ENCODE data around the gene TM4SF18. TPM values are rescaled to one million over a fixed set of nuclear protein-coding genes. Genes with fewer than 3 reads are reported as not detected.

The TM4SF18 gene
- total RNA-seq, 2 experiments from 2014 or later = not detected

- BruUV-seq (replicated peaks) = no TSS peak
- Histone ChIP-seq H3K4me3 (ENCODE audit: low read depth, low read length, poor library complexity, severe bottlenecking) (no peak overlapping the region), H3K79me2 (ENCODE audit: insufficient read depth, low read depth, low read length) (no peaks in the 10 kb centered on the region), H2AFZ (ENCODE audit: low read length) (no peak overlapping the region), H3K36me3 (ENCODE audit: insufficient read depth, low read length) (no peaks in the 10 kb centered on the region), H3K9me3 (ENCODE audit: low read length) (no peaks in the 10 kb centered on the region), H3K9me2 (ENCODE audit: insufficient read depth, low read length) (no peaks in the 10 kb centered on the region), H3K27ac (ENCODE audit: low read depth, low read length, poor library complexity, severe bottlenecking) (no peak overlapping the region), H3K4me1 (ENCODE audit: insufficient read depth, low read length, poor library complexity, severe bottlenecking) (no peaks in the 10 kb centered on the region), H4K20me1 (ENCODE audit: insufficient read depth, low read length) (no peaks in the 10 kb centered on the region), H3K4me2 (ENCODE audit: low read length) (no peak overlapping the region)
- TF ChIP-seq EZH2phosphoT487 (IDR thresholded peaks at IDR 0.05; ENCODE audit: borderline replicate concordance, low read depth, low read length) (no peak), CTCF (conservative IDR thresholded peaks at IDR 0.05; ENCODE audit: low read length) (no peak)
- POLR2A ChIA-PET = no interaction called here
- intact Hi-C loops (cut with micrococcal nuclease; ENCODE audit: unreplicated experiment) = no loop called here
- no peak for DNase-seq (ENCODE audit: low spot score)
- CTCF ChIA-PET (ENCODE audit: unreplicated experiment) = no interaction called here
Measured at GRCh38 chr3:149336925-149337324, 3.5 kb upstream of the TM4SF18 start.

GRCh38 chr3:149332771-149333170 lies 665 bp downstream of the TM4SF18 start:
- Histone ChIP-seq H3K4me2 (ENCODE audit: low read length) (no peak overlapping the region), H3K79me2 (ENCODE audit: insufficient read depth, low read depth, low read length) (no peaks in the 10 kb centered on the region), H3K9me2 (ENCODE audit: insufficient read depth, low read length) (no peaks in the 10 kb centered on the region), H3K4me3 (ENCODE audit: low read depth, low read length, poor library complexity, severe bottlenecking) (no peak overlapping the region), H2AFZ (ENCODE audit: low read length) (no peak overlapping the region), H3K4me1 (ENCODE audit: insufficient read depth, low read length, poor library complexity, severe bottlenecking) (no peaks in the 10 kb centered on the region), H3K9me3 (ENCODE audit: low read length) (no peaks in the 10 kb centered on the region), H4K20me1 (ENCODE audit: insufficient read depth, low read length) (no peaks in the 10 kb centered on the region), H3K36me3 (ENCODE audit: insufficient read depth, low read length) (no peaks in the 10 kb centered on the region), H3K27ac (ENCODE audit: low read depth, low read length, poor library complexity, severe bottlenecking) (no peak overlapping the region)
- POLR2A ChIA-PET = interaction anchor here (1.1 to 1.4 kb wide), 3 partner anchors 9 to 29 kb away, joined by 3 to 4 read pairs (median 3); no protein-coding TSS in a partner anchor
- DNase-seq (ENCODE audit: low spot score) = no peak
- intact Hi-C loops (cut with micrococcal nuclease; ENCODE audit: unreplicated experiment) = no loop called here
- no TSS peak for BruUV-seq (replicated peaks)
- TF ChIP-seq EZH2phosphoT487 (IDR thresholded peaks at IDR 0.05; ENCODE audit: borderline replicate concordance, low read depth, low read length) = no peak
- no peak for TF ChIP-seq CTCF (conservative IDR thresholded peaks at IDR 0.05; ENCODE audit: low read length)
- CTCF ChIA-PET (ENCODE audit: unreplicated experiment) = no interaction called here

GRCh38 chr3:149332227-149332765 lies 1.1 kb downstream of the TM4SF18 start:
- DNase-seq (ENCODE audit: low spot score) = no peak
- Histone ChIP-seq H3K4me3 (ENCODE audit: low read depth, low read length, poor library complexity, severe bottlenecking) (no peak overlapping the region), H2AFZ (ENCODE audit: low read length) (no peak overlapping the region), H4K20me1 (ENCODE audit: insufficient read depth, low read length) (no peaks in the 10 kb centered on the region), H3K4me1 (ENCODE audit: insufficient read depth, low read length, poor library complexity, severe bottlenecking) (no peaks in the 10 kb centered on the region), H3K4me2 (ENCODE audit: low read length) (no peak overlapping the region), H3K9me2 (ENCODE audit: insufficient read depth, low read length) (no peaks in the 10 kb centered on the region), H3K79me2 (ENCODE audit: insufficient read depth, low read depth, low read length) (no peaks in the 10 kb centered on the region), H3K9me3 (ENCODE audit: low read length) (no peaks in the 10 kb centered on the region), H3K27ac (ENCODE audit: low read depth, low read length, poor library complexity, severe bottlenecking) (no peak overlapping the region), H3K36me3 (ENCODE audit: insufficient read depth, low read length) (no peaks in the 10 kb centered on the region)
- TF ChIP-seq CTCF (conservative IDR thresholded peaks at IDR 0.05; ENCODE audit: low read length) = no peak
- no peak for TF ChIP-seq EZH2phosphoT487 (IDR thresholded peaks at IDR 0.05; ENCODE audit: borderline replicate concordance, low read depth, low read length)
- POLR2A ChIA-PET = interaction anchor here (0.7 to 1.4 kb wide), 4 partner anchors 8 to 39 kb away, joined by 3 to 4 read pairs (median 3); no protein-coding TSS in a partner anchor
- intact Hi-C loops (cut with micrococcal nuclease; ENCODE audit: unreplicated experiment) = no loop called here
- BruUV-seq (replicated peaks) = no TSS peak
- CTCF ChIA-PET (ENCODE audit: unreplicated experiment) = no interaction called here
